Coronary artery (tissue), 2 donors: Measurements from ENCODE around the gene CCSER1.

Experiments used
- DNase-seq: peaks from one replicate; pipeline ENCODE4 v3.0.0-alpha.2; 2017; ENCODE audit warnings: low spot score
- H3K27ac ChIP-seq, 2 donors: fragments of 200-600 bp; sonication (generic); one replicate each; pipeline ENCODE4 v1.5.1; 2016 to 2019
- H3K4me3 ChIP-seq: fragments of 200-600 bp; sonication (generic); 2 replicates; pipeline ENCODE4 v1.5.1; 2016; ENCODE audit warnings: mild to moderate bottlenecking, moderate library complexity
- TF ChIP-seq, protein P1 (sequence below): fragments of 200-600 bp; sonication (generic); IDR thresholded peaks from one replicate; pipeline ENCODE4 v1.5.1; 2019; ENCODE audit warnings: antibody characterized with exemption

CCSER1 gene

DNA sequence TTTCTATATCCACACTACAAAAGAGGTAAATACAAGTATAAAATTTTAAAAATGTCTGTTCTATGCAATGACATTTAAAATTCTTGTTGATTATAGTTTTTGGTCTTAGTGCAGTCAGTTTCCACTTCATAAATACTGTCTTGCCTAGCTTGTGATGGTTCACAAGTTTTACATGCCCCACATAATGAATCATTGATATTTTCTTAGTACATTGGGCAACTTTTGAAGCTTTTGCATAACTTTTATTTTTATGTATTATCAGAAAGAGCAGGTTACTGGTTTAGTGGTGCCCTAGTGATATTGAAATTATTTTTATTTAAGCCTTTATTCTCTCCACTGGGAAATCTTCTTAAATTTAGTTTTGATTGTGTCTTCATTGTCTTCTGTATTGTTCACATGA is 388.0 kb downstream of the CCSER1 start:
- TF ChIP-seq, protein P1, sequence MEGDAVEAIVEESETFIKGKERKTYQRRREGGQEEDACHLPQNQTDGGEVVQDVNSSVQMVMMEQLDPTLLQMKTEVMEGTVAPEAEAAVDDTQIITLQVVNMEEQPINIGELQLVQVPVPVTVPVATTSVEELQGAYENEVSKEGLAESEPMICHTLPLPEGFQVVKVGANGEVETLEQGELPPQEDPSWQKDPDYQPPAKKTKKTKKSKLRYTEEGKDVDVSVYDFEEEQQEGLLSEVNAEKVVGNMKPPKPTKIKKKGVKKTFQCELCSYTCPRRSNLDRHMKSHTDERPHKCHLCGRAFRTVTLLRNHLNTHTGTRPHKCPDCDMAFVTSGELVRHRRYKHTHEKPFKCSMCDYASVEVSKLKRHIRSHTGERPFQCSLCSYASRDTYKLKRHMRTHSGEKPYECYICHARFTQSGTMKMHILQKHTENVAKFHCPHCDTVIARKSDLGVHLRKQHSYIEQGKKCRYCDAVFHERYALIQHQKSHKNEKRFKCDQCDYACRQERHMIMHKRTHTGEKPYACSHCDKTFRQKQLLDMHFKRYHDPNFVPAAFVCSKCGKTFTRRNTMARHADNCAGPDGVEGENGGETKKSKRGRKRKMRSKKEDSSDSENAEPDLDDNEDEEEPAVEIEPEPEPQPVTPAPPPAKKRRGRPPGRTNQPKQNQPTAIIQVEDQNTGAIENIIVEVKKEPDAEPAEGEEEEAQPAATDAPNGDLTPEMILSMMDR = no peak
- no peak for DNase-seq
- Histone ChIP-seq H3K4me3 (no peak overlapping the region), H3K27ac (no peak overlapping the region)

DNA sequence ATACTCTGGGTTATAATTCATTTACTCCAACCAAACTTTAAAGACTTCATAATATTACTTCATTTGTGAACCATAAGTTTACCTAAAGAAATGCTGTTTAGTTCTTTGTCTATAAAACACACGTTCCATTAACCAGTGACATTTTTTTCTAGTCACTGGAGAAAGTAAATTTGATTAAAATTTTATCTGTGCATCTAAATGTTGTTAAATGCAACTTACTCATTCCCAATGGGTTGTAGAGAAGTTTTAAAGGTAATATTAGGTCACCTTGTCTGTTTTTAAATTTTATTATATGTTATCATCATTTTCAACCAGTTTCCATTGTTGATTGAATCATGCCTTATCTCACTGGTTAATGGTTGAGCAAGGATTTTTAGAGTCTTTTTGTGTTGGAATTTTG is 401.4 kb downstream of the CCSER1 start:
- H3K4me3 ChIP-seq = no peak overlapping the region
- TF ChIP-seq, protein P1 = no peak
- no peak for DNase-seq
- no peak overlapping the region for H3K27ac ChIP-seq

DNA sequence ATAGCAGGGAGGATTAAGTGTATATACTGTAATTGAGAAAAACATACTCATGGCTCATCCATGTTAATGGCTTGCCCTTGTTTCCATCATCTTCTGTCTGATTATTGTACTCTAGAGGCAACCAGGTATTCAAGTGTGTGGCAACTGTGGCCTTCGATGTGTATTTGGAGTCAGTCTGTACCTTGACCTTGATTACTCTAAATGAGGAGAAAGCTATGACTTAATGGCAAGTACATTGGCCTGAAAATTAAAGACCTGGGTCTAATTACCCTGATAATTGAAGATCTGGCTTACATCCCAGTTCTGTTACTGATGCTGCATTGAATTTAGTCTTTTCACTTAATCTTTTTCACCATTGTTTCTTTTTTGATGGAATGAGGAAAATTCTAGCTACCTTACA is 409.2 kb downstream of the CCSER1 start:
- no peak for DNase-seq
- TF ChIP-seq, protein P1 = no peak
- H3K27ac ChIP-seq = no peak overlapping the region
- no peak overlapping the region for H3K4me3 ChIP-seq

DNA sequence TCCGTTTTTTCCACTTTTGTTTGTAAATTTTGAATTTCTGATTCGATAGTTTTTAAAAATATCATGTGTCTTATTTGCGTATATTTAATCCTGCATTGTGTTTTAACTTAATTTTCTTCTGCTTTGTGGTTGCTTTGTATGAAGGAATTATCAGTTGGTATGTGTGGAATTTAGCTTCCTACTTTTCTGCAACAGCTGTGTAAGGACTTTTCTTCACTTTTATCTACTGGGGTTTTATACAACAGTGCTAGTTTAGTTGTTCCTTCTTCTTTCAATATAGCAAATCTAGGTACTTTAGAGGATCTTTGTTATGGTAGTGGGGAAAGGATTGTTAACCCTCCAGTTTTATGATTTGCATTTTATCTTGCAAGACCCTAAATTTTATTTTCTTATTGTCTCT is 410.3 kb downstream of the CCSER1 start:
- no peak for DNase-seq
- Histone ChIP-seq H3K27ac (no peak overlapping the region), H3K4me3 (no peak overlapping the region)
- TF ChIP-seq, protein P1 = no peak

DNA sequence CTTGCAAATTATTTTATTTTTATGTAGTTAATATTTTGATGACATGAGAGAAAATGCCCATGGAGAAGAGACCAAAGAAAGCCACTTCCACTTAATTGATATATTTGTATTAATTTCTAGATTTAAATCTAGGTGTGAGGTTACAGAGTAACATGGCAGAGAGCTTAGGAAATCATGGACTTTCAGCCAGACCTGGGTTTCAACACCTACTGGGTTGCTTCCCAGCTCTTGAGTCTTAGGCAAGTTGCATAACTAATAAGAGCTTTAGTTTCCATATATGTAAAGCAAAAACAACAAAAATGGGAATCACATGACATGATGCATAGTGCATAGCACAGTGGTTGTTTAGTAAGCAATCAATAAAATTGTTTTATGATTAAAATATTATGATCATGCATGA is 413.3 kb downstream of the CCSER1 start:
- TF ChIP-seq, protein P1 = no peak
- no peak for DNase-seq
- H3K27ac ChIP-seq = no peak overlapping the region
- no peak overlapping the region for H3K4me3 ChIP-seq

DNA sequence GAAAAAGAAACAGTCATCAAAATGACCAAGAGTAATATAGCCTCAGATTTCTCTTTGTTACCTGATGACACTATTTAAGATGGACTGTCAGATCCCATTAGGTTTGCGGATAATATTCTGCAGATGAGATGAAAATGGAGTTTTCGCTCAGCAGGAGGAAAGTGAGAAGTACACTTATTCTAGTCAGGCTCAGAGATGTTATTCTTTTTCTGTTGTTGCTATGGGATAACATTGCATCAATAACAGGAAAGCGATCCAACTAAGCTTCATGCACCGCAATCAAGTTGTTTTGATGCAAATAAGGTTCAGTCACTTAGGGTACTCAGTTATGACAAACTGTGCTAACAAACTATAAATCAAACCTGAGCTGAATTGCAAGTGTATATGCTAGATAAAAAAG is 415.0 kb downstream of the CCSER1 start:
- TF ChIP-seq, protein P1 = no peak
- Histone ChIP-seq H3K4me3 (no peak overlapping the region), H3K27ac (no peak overlapping the region)
- no peak for DNase-seq

DNA sequence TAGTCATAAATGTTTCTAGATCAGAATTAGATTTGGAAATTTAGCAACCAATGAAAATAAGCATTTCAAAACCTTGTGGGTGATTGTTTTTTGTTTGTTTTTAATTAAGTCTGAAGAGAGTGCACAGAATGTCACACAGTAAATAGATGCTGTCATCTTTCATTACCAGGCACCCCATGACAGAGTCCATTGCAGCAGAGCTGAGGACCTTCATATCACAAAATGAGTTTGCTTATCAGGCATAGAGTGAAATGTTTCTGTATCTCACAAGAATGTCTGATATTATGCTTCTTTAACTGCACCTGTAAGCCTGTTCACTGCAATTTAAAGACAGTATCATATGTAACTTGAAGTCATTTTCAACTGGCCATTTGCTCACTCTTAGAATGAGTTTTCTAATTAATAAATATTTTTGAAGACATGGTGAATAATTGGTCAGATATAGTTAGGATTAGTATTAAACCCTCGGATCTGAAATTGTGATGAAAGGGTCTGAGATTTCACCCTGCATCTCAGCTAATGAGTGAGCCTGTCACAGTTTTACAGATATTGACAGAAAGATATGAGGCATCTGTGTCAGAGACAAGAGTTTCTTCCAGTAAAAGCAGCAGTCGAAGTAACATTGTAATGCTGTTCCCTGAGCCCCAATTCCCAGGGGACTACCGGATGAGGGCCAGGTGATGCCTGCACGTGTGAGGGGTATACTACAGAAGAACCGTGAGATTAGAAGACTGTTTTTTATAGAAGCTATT is 416.4 kb downstream of the CCSER1 start:
- TF ChIP-seq, protein P1 = no peak
- no peak overlapping the region for H3K4me3 ChIP-seq
- H3K27ac ChIP-seq = no peak overlapping the region
- no peak for DNase-seq
